IPS-18c (cell line): ENCODE data around the gene TUBGCP2.

Experiments used
- H3K4me3 ChIP-seq: 2 replicates; pipeline ENCODE4 v1.7.0; 2013; ENCODE audit warnings: low read depth, mild to moderate bottlenecking, low read length, moderate library complexity; ENCODE audit not compliant: insufficient read depth
- H3K9me3 ChIP-seq: one replicate; pipeline ENCODE4 v1.6.1; 2013; ENCODE audit warnings: mild to moderate bottlenecking, low read length, moderate library complexity; ENCODE audit not compliant: control insufficient read depth, insufficient read depth

TUBGCP2 gene, protein sequence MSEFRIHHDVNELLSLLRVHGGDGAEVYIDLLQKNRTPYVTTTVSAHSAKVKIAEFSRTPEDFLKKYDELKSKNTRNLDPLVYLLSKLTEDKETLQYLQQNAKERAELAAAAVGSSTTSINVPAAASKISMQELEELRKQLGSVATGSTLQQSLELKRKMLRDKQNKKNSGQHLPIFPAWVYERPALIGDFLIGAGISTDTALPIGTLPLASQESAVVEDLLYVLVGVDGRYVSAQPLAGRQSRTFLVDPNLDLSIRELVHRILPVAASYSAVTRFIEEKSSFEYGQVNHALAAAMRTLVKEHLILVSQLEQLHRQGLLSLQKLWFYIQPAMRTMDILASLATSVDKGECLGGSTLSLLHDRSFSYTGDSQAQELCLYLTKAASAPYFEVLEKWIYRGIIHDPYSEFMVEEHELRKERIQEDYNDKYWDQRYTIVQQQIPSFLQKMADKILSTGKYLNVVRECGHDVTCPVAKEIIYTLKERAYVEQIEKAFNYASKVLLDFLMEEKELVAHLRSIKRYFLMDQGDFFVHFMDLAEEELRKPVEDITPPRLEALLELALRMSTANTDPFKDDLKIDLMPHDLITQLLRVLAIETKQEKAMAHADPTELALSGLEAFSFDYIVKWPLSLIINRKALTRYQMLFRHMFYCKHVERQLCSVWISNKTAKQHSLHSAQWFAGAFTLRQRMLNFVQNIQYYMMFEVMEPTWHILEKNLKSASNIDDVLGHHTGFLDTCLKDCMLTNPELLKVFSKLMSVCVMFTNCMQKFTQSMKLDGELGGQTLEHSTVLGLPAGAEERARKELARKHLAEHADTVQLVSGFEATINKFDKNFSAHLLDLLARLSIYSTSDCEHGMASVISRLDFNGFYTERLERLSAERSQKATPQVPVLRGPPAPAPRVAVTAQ

DNA sequence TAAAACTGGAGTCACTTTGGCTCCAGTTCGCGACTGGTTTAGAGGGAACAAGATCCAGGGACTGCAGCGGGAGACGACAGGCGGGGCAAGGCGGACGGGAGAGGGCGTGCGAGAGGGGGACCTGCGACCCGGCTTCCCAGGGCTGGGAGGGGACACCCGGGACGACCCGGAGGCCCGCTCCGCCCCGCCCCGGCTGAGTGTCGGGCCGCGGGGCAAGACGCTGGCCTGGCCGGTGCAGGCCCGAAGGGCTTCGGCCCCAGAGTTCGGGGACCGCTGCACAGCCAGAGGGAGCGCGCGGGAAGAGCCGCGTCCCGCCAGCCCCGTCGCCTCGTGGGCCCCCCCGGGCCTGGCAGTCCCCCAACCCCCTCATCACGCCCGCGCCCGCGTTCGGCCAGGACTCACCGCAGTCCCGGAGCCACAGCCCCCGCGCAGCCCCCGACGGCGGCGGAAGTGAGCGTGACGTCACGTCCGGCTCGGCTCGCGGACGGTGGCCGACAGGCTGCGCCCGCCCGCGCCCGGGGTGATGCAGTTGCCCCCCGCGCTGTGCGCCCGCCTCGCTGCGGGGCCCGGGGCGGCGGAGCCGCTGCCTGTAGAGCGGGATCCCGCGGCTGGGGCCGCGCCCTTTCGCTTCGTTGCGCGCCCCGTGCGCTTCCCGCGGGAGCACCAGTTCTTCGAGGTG lies at the start of gene TUBGCP2, which contains the start of gene ZNF511:
Gene TUBGCP2 (minus strand): TSS at position 452 of the 679 bp plus-strand sequence. CDS start 5,931 bp downstream, outside the sequence.
Gene ZNF511 (plus strand): TSS at position 494 of the 679 bp plus-strand sequence. CDS start 30 bp downstream, at position 524.
- peak within 1 kb of the TSS; percentile 96 for H3K4me3 ChIP-seq
- peaks cover 2% of the 10 kb centered on the region for H3K9me3 ChIP-seq

DNA sequence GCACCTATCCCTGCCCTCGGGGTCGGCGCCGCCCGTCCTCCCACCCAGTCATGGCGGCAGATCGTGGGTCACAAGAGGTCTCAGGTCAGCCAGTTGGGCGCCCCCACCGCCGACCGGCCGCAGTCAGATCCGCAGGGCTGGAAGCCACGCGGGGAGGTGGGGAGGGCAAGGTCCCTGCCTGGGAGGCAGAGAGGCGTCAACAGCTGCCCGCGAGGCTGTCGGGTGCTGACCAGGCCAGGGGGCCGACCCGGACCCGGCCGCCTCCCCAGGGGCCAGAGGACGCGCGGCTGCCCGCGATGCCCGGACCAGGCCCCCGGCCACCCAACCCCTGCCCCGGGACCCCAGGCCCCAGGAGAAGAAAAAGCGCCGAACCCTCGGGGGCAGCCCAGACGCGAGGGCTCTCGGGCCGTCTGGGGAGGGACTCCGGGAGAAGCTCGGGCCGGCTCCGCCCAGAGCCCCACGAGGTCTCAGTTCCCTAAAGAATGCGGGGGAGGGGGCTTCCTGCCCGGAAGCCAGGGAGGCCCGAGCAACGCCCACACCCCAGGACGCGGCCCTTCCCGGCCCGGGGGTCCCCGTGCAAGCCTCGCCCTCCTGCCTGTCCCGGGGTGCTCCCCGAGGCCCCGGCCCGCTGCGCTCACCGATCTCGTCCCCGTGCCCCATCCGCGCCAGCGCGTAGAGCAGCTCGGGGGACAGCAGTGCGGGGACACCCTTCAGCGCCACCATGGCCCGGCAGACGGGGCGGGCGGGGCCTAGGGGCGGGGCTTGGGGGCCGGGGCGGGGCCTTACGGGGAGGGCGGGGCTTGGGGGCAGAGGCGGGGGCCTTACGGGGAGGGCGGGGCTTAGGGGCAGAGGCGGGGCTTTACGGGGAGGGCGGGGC lies 48.9 kb upstream of the TUBGCP2 start, which contains the start of gene FUOM:
Gene FUOM (minus strand): TSS at position 735 of the 877 bp plus-strand sequence. CDS start 12 bp downstream, at position 723.
- H3K9me3 ChIP-seq, result peaks cover 2% of the 10 kb centered on the region
- H3K4me3 ChIP-seq, result peak within 1 kb of the TSS; percentile 77

DNA sequence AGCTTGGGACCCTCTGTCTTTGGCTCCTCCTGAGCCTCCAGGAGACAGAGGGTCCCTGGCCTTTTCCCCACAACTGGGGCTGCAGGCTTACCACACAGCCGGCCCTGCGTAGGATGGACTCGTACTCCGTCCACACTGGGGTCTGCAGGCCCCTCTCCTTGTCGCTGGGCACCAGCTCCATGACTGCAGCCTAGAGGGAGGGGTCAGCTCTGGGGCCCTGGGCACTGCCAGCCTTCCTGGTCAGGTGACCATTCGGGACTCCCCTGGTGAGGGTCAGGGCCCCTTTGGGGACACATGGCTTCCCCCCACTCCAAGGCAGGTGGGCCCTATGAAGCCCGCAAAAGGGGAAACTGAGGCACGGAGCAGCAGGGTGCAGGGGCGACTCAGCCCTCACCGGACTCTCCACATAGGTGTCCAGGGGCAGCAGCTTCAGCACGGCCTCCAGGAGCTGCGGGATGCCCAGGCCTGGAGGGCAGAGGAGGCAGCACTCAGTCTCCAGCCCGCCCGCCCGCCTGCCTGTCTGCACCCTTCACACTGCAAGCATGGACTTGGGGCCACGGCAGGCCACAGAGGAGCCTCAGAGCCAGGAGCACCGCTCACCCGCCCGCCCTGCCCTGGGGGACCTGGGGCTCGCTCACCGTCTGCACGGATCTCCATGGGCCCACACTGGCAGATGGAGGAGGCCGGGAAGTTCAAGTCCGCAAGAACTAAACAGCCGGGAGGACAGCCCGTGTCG lies 48.0 kb upstream of the TUBGCP2 start:
- peak overlapping the region; percentile 77 for H3K4me3 ChIP-seq
- H3K9me3 ChIP-seq, result peaks cover 2% of the 10 kb centered on the region

DNA sequence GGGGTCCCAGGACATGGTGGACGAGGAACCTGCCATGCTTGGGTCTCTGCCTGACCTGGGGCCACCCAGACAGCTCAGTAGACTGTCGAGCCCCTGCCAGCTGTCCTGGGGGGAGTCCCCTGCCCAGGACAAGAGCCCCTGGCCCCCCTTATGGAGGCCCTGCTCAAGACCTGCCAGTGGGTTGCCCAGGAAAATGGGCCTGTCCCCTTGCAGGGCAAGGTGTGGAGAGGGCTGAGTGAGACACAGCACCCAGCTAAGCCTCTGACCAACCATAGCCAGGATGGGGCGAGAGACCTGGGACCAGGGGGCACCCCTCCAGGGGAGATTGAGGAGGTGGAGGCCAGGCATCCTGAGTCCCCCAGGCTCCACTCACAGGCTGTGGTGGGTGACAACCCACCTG lies 47.3 kb upstream of the TUBGCP2 start:
- no peak overlapping the region; the same call in 1 of the 2 replicates for H3K4me3 ChIP-seq
- H3K9me3 ChIP-seq, result peaks cover 2% of the 10 kb centered on the region

DNA sequence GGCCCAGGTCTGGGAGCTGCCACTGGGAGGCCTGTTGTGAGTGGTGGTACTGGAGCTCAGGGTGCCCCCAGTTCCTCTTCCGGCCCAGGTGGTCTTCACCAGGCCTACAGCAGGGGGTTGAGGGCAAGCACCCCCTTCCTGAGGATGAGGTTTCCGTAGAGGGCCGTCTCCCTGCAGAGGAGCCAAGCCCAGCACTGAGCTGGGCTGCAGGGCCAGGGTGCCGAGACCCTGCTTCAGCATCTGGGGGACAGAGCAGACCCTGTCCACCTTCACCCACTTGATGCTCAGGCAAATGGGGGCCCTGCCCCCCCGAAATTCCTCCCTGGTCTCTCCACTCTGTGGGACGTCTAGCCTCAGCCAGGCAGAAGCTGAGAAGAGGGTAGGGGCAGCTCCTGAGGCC lies 46.6 kb upstream of the TUBGCP2 start:
- Histone ChIP-seq H3K9me3 (peaks cover 2% of the 10 kb centered on the region), H3K4me3 (no peak overlapping the region)

DNA sequence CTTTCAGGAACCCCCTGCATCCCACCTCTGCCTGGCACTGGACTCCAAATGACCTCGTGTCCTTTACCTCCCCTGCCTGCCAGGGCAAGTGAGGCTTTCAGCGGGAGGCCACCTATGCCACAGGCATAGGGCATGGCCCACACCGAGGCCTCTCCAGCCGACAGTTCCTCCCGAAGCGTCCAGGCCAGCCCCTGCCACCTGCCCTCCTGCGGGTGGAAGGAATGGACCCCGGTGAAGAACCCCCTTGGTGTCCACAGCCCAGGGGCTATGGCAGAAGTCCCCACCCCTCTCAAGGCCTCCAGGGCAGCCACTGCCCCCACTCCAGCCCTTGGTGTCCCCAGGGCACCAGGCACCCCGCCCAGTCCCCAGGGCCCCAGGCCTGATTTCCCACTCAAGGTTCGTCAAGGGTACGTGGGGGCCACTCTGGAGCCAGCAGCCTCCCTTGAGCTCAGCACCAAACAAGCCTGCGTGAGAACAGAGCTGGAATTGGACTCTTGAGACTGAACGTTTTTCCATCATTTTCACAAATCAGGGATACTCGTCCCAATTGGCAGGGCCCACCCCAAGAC lies 46.1 kb upstream of the TUBGCP2 start:
- peaks cover 2% of the 10 kb centered on the region for H3K9me3 ChIP-seq
- H3K4me3 ChIP-seq, result no peak overlapping the region

DNA sequence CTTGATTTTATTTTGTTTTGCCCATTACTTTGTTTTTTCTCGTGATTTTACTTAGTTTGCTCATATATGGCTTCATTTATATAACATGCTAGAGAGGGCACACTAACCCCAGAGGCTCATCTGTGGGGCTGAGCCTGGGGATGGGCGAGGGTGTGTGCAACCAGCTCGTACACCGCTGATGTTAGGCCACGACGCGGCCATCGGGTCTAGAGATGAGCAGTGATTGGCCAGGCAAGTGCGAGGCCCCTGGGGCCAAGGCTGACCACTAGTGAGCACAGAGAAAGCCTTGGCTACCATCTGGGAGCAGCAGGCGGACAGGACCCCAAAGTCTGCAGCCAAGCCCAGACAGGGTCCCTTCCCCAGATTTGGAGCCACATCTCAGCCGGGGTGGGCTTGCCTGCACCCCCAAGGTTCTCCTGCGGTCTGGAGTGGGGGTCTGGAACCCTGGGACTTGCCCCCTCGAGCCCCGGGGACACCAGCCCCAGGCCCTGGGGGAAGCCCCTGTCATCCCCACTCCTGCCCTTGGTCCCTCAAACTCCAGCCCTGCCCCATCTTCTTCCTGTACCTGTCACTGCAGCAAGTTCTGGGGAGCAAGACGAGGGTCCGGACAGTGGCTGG lies 45.4 kb upstream of the TUBGCP2 start:
- H3K9me3 ChIP-seq, result peaks cover 2% of the 10 kb centered on the region
- H3K4me3 ChIP-seq, result no peak overlapping the region

DNA sequence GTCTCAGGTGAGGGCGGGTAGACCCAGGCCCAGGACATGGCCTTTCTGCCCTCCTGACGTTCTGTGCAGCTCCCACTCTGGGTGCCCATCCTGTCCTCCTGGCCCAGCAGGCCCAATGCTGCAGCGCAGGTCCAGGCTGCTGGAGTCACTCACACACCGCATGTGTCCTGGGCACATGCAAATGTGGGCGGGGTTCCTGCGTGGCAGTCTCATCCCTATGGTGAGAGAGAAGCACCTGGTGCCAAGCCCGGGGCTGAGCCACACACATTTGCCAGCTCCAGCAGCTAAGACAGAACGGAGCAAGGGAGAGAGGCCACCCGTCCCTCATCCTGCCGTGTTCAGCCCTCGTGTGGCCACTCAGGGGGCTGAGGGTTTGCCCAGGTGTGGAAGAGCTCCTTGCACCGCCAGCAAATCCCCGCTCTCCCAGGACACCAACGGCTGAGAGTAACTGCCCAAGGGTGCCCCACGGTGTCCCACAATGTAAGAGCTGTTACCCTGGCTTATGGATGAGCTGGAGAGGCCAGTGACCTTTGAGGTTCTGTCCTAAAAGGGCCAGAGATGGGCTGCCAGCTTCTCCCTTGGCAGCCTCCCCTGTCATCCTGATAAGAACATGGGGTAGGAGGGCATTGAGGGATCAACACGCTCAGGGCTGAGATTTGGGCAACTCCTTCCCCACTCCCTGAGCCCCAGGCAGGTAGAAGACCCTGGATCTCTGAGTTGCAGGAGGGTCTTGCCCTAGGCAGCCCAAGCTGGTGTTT lies 44.7 kb upstream of the TUBGCP2 start:
- Histone ChIP-seq H3K9me3 (peaks cover 2% of the 10 kb centered on the region), H3K4me3 (no peak overlapping the region)

DNA sequence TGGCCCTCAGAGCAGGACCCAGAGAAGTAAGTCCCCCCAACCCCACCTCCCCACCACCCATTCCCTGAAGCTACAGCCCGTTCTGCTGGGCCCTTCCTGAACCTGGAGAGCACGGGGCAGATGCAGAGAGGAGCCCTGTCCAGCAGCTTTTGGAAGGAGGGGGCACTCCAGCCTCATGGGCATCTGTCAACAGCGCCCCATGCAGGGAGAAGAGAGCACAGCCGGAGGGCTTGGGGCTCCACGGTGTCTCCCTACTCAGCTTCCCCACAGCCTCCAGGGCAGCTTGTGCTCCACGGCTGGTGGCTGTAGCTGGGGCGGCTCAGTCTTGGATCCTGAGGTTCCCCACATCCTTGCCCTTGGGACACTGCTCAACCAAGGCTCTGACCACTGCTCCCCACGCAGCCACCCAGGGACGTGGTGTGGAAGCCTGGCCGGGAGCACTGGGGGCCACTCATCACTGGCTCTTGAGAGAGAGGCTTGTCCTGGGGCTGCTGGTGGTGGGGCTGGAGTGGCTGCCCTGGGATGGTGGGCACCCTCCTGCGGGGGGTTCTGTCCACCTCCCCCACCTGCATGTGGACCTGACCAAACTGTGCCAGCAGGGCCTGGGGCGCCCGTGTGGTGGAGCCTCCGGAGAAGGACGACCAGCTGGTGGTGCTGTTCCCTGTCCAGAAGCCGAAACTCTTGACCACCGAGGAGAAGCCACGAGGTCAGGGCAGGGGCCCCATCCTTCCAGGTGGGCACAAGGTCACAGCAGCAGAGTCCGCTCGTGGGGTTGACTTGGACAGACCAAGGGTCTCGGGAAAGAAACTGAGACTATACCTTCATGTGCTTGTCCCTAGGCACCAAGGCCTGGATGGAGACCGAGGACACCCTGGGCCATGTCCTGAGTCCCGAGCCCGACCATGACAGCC lies 43.0 kb upstream of the TUBGCP2 start:
- no peak overlapping the region for H3K4me3 ChIP-seq

DNA sequence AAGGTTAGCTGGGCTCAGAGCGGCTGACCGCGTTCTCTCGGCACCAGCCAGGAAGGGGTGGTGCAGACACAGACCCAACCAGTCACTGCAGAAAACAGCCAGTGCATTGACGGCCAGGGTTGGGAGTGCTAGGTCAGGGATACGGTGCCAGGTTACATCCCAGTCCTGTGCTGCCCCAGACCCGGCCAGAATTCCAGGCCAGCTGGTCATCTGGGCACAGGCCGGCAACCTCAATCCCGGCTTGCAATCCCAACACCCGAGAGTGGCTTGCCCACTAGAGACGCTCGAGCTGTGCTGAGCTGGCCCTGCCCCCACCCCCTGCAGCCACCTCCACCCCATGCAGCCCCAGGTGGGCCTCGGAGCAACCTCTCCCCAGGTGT lies 42.3 kb upstream of the TUBGCP2 start:
- no peak overlapping the region for H3K4me3 ChIP-seq
- no peaks in the 10 kb centered on the region for H3K9me3 ChIP-seq

More for the DNA sequence above, 43.0 kb upstream of the TUBGCP2 start:
- peaks cover under 1% of the 10 kb centered on the region for H3K9me3 ChIP-seq

DNA sequence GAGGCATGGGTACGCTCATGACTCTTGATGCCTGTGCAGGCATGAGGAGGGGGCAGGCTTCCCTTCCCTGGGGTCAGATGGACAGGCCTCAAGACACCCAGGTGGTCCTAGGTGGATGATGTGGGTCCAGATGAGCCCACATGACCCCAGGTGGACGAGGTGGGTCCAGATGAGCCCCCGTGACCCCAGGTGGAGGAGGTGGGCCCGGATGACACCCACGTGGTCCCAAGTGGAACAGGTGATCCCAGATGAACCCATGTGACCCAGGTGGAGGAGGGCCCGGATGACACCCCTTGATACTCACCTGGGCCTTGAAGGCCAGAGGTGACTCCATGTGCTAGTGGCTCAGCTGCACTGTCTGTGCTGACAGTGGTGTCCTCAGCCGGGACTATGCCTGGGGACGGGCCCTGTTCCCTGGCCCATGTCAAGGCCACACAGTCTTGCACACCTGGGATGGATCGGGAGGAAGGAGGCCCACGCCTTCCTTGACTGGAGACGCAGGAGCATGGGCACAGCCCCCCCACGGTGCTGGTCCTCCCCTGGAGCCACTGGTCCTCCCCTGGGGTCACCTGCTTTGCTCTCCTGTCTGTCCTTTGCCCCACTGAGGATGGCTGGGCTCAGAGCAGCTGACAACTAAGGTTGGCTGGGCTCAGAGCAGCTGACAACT lies 41.7 kb upstream of the TUBGCP2 start:
- H3K4me3 ChIP-seq, result no peak overlapping the region
- no peaks in the 10 kb centered on the region for H3K9me3 ChIP-seq

DNA sequence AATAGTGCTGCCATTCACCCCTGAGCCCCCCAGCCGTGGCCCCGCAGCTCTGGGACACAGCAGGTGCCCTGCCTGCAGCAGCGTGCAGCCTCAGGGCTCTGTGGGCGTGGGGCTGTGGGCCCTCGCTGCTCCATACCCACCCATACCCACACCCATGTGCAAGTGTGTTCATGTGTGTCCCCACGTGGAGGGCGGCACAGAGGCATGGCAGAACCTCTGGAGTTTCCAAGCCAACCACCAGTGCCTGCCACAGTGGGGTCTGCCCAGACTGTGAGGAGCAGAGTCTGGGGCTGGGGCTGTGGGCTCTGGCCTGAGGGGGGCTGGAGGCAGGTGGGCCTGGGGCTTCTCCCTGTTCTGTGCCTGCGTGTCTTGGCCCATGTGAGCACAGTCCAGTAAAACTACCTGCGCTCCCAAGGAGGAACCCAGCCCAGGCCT lies 40.9 kb upstream of the TUBGCP2 start:
- H3K9me3 ChIP-seq, result no peaks in the 10 kb centered on the region
- no peak overlapping the region for H3K4me3 ChIP-seq

DNA sequence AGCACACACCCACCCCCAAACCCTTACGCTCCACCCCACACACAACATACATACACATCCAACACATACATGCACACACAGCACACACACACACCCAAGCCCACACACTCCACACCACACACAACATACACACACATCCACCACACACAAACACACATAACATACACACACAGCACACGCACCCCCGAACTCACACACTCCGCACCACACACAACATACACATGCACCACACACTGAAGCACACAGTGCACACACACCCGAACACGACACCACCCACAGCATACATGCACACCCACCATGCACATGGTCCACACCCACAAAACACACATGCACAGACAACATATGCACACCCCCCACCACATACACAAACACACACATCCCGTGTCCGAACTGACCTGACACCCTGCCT lies 40.5 kb upstream of the TUBGCP2 start:
- Histone ChIP-seq H3K4me3 (no peak overlapping the region), H3K9me3 (no peaks in the 10 kb centered on the region)
